Measurements from ENCODE around the gene PADI3. TPM values are rescaled to one million over a fixed set of nuclear protein-coding genes. Genes with fewer than 3 reads are reported as not detected.

The PADI3 gene
- total RNA-seq, 4 donors from 2014 or later, result not detected

DNA sequence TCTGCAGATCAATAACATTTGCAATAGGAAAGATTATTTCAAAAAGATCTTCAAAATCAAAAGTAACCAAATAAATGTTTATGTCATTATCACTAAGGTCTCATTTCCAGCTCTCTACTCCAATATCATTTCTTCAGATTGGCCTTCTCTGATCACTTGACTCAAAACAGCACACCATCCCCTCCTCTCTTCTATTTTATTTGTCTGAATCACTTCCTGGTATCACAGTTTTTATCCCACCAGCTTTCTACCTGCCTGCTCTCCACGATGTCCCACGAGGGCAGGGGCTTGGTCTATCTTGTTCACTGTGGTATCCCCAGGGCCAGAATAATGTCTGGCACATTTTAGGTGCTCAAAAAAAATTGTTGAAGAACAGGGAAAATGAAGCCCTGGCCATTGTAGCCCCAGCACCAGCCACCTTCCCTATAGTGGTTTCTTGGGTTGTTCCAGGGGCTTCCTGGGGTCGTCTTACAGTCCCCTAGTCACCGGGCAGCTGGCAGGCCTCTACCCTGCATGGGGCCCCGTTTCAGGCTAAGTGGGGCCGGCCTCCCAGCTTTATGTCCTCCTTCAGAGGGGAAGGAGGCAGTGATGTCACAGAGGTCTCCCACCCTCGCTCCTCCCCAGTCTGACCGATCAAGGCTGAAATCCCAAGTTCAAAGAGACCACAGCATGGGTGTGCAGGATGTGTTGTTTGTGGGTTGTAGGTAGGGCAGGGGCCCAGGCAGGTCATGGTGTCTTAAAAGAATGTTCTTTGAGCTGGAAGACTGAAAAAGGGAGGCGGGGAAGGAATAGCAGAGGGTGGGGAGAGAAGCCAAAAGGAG lies 47.5 kb upstream of the PADI3 start:
- Histone ChIP-seq H3K27me3 (peaks cover 4% of the 10 kb centered on the region), H3K27ac (no peak overlapping the region), H3K36me3 (no peaks in the 10 kb centered on the region), H3K9me3 (no peaks in the 10 kb centered on the region), H3K4me1 (no peaks in the 10 kb centered on the region), H3K4me3 (no peak overlapping the region)
- intact Hi-C loops (cut with DNase I; ENCODE audit: low total_unique reads) (no loop called here), in situ Hi-C loops (cut with MboI; ENCODE audit: low pct_ligation_motif_present in 1 of 4, low pct_unique_long_range_greater_than_20kb in 1 of 4, low sequenced_read_pairs in 3 of 4) (no loop called here)
- DNase-seq, result no peak
- WGBS, 2 donors (ENCODE audit: low coverage in 1 of 2), result 62 to 69% methylated on average over 7 to 9 of the region's 9 CpGs
- no peak for TF ChIP-seq POLR2AphosphoS5 (IDR thresholded peaks at IDR 0.05)
- TF ChIP-seq EP300 (IDR thresholded peaks at IDR 0.05; ENCODE audit: low read depth), result no peak
- no peak for TF ChIP-seq POLR2A (IDR thresholded peaks at IDR 0.05)
- TF ChIP-seq CTCF (IDR thresholded peaks at IDR 0.05), result no peak

DNA sequence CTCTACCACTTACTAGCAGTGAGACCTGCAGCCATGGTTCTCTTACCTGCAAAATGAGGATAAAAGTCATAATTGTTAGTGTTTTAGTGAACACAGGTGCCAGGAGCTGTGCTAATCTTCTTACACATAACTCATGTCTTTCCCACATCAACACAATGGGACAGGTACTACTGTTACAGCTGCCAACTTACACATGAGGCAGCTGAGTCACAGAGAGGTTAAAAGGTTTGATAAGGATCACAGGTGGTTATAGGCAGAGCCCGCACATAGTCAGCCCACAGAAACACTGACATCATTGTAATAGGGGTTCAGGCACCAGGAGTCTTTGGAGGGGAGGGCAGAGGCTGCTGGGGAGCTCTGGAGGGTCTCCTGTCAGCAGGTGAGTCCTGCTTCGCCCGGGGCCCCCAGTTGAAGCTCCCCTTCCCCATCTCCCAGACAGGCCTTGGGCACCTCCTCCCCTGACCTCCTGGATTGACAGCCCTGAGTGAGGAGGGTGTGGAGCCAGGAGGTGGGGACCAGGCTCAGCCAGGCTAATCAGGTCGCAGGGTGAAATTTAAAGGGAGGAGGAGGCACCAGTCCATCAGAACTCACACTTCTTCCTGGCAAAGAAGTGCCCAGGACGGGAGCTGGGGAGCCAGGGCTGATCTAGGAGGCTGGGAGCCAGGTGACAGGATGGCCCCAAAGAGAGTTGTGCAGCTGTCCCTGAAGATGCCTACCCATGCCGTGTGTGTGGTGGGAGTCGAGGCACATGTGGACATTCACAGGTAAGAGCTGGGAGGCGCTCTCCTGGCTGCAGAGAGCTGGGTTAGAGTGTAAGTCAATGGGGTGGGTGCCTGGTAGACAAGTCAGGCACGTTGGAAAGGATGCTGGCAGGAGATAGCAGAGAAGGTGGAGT lies 44.1 kb upstream of the PADI3 start, which contains the start of gene PADI1:
TSS of gene PADI1 (plus strand) at position 583 of the 895 bp plus-strand sequence. CDS start at position 673, 90 bp downstream.
- intact Hi-C loops (cut with DNase I; ENCODE audit: low total_unique reads), result no loop called here
- Histone ChIP-seq H3K9me3 (no peaks in the 10 kb centered on the region), H3K27me3 (peaks cover 4% of the 10 kb centered on the region), H3K36me3 (no peaks in the 10 kb centered on the region), H3K4me1 (peaks cover 0 to 5% (median 0%) of the 10 kb centered on the region in 4 donors), H3K27ac (no peak within 1 kb of the TSS), H3K4me3 (no peak within 1 kb of the TSS)
- WGBS, 2 donors (ENCODE audit: low coverage in 1 of 2), result 73% methylated on average over 9 of the region's 9 CpGs; no CpG with 5 or more reads in 1 of the 2 donors
- no peak for TF ChIP-seq POLR2AphosphoS5 (IDR thresholded peaks at IDR 0.05)
- no peak for TF ChIP-seq EP300 (IDR thresholded peaks at IDR 0.05; ENCODE audit: low read depth)
- no peak for TF ChIP-seq CTCF (IDR thresholded peaks at IDR 0.05)
- in situ Hi-C loops (cut with MboI; ENCODE audit: low pct_ligation_motif_present in 1 of 4, low pct_unique_long_range_greater_than_20kb in 1 of 4, low sequenced_read_pairs in 3 of 4), result no loop called here
- no peak for DNase-seq

DNA sequence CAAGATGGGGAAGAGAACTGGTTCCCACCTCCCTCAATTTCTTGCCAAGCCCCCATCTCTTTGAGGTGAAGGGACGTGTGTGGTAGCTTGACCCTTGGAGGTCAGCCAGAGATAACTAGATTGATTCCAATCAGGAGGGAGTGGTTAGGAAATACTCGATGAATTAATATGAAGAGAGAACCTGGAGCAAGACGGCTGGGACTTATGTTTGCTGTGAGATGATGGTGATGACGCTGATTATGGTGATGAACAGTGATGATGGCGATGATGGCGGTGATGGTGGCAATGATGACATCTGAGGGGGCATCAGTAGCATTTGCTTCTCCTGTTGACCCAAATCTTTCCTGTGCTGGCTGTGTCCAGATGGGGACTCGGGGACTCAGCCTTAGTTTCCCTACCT lies 43.2 kb upstream of the PADI3 start:
- Histone ChIP-seq H3K36me3 (no peaks in the 10 kb centered on the region), H3K4me3 (no peak overlapping the region), H3K27ac (no peak overlapping the region), H3K27me3 (peaks cover 4% of the 10 kb centered on the region), H3K9me3 (no peaks in the 10 kb centered on the region), H3K4me1 (peaks cover 0 to 5% (median 0%) of the 10 kb centered on the region in 4 donors)
- in situ Hi-C loops (cut with MboI; ENCODE audit: low pct_ligation_motif_present in 1 of 4, low pct_unique_long_range_greater_than_20kb in 1 of 4, low sequenced_read_pairs in 3 of 4) (no loop called here), intact Hi-C loops (cut with DNase I; ENCODE audit: low total_unique reads) (no loop called here)
- TF ChIP-seq POLR2A (IDR thresholded peaks at IDR 0.05), result no peak
- no peak for DNase-seq
- 91% methylated on average over 7 of the region's 7 CpGs; no CpG with 5 or more reads in 1 of the 2 donors for WGBS, 2 donors (ENCODE audit: low coverage in 1 of 2)

DNA sequence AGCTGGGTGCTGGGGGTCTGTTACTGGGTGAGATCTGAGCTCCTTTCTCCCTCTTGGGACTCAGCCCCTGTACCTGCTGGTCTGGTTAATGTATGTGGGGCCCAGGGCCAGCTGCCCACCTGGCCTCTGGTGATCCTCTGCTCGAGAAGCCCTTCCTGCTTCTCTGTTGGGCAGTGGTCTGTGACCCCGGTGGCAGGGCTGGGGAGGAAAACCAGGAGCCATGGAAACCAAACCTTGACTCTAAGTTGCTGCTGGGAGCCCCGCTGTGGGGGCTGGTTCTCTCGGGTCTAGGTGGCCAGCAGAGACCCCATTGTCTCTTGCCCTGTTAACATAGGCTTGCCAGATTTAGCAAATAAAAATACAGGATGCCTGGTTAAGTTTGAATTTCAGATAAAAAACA lies 42.7 kb upstream of the PADI3 start:
- Histone ChIP-seq H3K9me3 (no peaks in the 10 kb centered on the region), H3K4me1 (peaks cover 0 to 5% (median 0%) of the 10 kb centered on the region in 4 donors), H3K27me3 (peaks cover 4% of the 10 kb centered on the region), H3K27ac (no peak overlapping the region), H3K4me3 (no peak overlapping the region), H3K36me3 (no peaks in the 10 kb centered on the region)
- DNase-seq, result no peak
- TF ChIP-seq POLR2AphosphoS5 (IDR thresholded peaks at IDR 0.05), result no peak
- no peak for TF ChIP-seq POLR2A (IDR thresholded peaks at IDR 0.05)
- no peak for TF ChIP-seq EP300 (IDR thresholded peaks at IDR 0.05; ENCODE audit: low read depth)
- no peak for TF ChIP-seq CTCF (IDR thresholded peaks at IDR 0.05)
- in situ Hi-C loops (cut with MboI; ENCODE audit: low pct_ligation_motif_present in 1 of 4, low pct_unique_long_range_greater_than_20kb in 1 of 4, low sequenced_read_pairs in 3 of 4) (no loop called here), intact Hi-C loops (cut with DNase I; ENCODE audit: low total_unique reads) (no loop called here)
- 77% methylated on average over 2 of the region's 4 CpGs; no CpG with 5 or more reads in 1 of the 2 donors for WGBS, 2 donors (ENCODE audit: low coverage in 1 of 2)
